IPS DF 6.9 (cell line): ENCODE measurements around the gene CCL20.

Source experiments
- DNase-seq: peaks from one replicate; pipeline ENCODE4 v3.0.0-alpha.2; 2013; ENCODE audit warnings: low read depth, low spot score
- H3K27ac ChIP-seq: one replicate; pipeline ENCODE4 v1.5.1; 2013; ENCODE audit warnings: low read length, control low read depth
- H3K27me3 ChIP-seq: 2 replicates; pipeline ENCODE4 v1.6.1; 2013; ENCODE audit warnings: mild to moderate bottlenecking, low read length; ENCODE audit not compliant: control insufficient read depth, insufficient read depth
- H3K36me3 ChIP-seq: 2 replicates; pipeline ENCODE4 v1.6.1; 2013; ENCODE audit warnings: low read length; ENCODE audit not compliant: control insufficient read depth, insufficient read depth
- H3K4me1 ChIP-seq: 2 replicates; pipeline ENCODE4 v1.6.1; 2013; ENCODE audit warnings: low read length; ENCODE audit not compliant: control insufficient read depth, insufficient read depth
- H3K4me3 ChIP-seq: 2 replicates; pipeline ENCODE4 v1.5.1; 2013; ENCODE audit warnings: mild to moderate bottlenecking, low read length
- H3K9me3 ChIP-seq: 2 replicates; pipeline ENCODE4 v1.6.1; 2013; ENCODE audit warnings: low read length, inconsistent platforms; ENCODE audit not compliant: control insufficient read depth, insufficient read depth
- WGBS: extraction: QIAGEN DNeasy Blood & Tissue Kit; methylation state at CpG from one replicate; pipeline ENCODE4 v1.1.7; 2013; ENCODE audit warnings: mixed read lengths, missing lambda C conversion rate; ENCODE audit not compliant: insufficient read length, insufficient coverage; 5-methylcytosine and 5-hydroxymethylcytosine counted together

Gene CCL20

GRCh38 chr2:227855440-227855839, 41.8 kb downstream of the CCL20 start:
- H3K27me3 ChIP-seq = no peaks in the 10 kb centered on the region
- no peak overlapping the region for H3K27ac ChIP-seq
- no peaks in the 10 kb centered on the region for H3K36me3 ChIP-seq
- H3K4me1 ChIP-seq = no peaks in the 10 kb centered on the region
- WGBS = no CpG with 5 or more reads among the region's 3 CpGs
- DNase-seq = no peak
- H3K9me3 ChIP-seq = no peaks in the 10 kb centered on the region
- no peak overlapping the region for H3K4me3 ChIP-seq

DNA sequence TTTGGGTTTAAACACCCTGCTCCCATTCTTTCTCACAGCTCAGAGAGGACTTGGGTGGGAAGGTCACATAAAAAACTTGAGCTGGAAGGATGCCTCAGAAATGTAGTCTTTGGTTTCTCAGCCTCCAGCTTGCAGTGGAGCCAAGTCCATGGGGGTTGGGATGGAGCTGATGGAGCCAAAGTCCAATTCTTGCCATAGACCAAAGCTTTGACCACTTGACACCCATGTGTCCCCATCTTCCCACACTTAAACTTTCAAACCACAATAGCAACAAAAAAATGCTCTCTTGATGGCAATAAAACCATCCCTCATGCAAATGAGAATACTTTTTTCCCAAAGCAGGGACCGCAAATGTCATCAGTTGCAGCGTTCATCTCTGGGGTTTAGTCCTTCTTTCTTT, 43.1 kb downstream of the CCL20 start:
- no CpG with 5 or more reads among the region's 2 CpGs for WGBS

GRCh38 chr2:227860221-227860641, 46.6 kb downstream of the CCL20 start:
- Histone ChIP-seq H3K27me3 (no peaks in the 10 kb centered on the region), H3K9me3 (no peaks in the 10 kb centered on the region), H3K27ac (no peak overlapping the region), H3K4me3 (no peak overlapping the region), H3K4me1 (peaks cover 3% of the 10 kb centered on the region; the same call in 1 of the 2 replicates), H3K36me3 (no peaks in the 10 kb centered on the region)
- no CpG with 5 or more reads among the region's 6 CpGs for WGBS
- no peak for DNase-seq

More for the DNA sequence above, 43.1 kb downstream of the CCL20 start:
- H3K27me3 ChIP-seq = no peaks in the 10 kb centered on the region
- no peaks in the 10 kb centered on the region for H3K4me1 ChIP-seq
- DNase-seq = no peak
- H3K9me3 ChIP-seq = no peaks in the 10 kb centered on the region
- H3K27ac ChIP-seq = no peak overlapping the region
- no peak overlapping the region for H3K4me3 ChIP-seq
- H3K36me3 ChIP-seq = no peaks in the 10 kb centered on the region

DNA sequence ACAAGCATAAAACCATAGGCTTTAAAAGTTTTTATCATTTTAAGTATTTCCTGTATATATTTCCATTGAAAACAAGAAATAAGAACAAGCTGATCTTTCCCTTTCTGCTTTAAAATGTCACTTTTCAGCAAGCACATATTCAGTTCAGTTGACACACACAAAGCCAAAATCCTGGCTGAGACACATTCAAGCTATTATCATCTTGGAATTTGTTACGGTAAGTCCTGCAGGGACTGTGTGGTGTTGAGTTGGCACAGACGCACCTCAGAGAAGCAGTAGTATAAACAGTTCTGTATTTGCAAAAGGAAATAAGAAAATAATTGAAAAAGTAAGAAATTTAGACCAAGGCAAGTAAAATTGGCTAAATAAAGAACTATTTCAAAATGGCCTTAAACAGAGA, 47.4 kb downstream of the CCL20 start:
- no peak overlapping the region for H3K27ac ChIP-seq
- H3K36me3 ChIP-seq = no peaks in the 10 kb centered on the region
- H3K27me3 ChIP-seq = no peaks in the 10 kb centered on the region
- H3K9me3 ChIP-seq = no peaks in the 10 kb centered on the region
- no peak for DNase-seq
- H3K4me1 ChIP-seq = peaks cover 3% of the 10 kb centered on the region; the same call in 1 of the 2 replicates
- H3K4me3 ChIP-seq = no peak overlapping the region
- WGBS = no CpG with 5 or more reads among the region's 2 CpGs

DNA sequence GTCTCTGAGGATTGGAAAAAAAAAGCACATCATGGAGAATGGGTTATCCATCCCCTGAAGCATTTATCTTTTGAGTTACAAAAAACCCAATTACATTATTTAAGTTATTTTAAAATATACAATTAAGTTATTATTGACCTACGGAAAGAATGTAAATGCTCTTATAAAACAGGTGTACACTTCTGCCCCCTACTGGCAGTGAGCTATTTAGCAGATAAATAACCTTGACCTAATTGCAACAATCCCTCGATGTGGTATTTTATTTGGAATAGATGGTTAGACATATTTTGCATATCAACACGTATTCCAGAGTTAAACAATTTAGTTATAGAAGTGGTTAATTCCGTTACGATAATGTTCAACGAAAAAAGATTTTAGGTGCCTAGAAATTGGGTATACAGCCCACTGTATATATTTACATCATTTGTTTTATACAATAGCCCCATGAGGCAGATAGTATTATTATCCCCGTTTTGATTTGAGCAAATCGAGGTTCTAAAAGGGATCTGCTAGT, 48.6 kb downstream of the CCL20 start:
- H3K9me3 ChIP-seq = no peaks in the 10 kb centered on the region
- no peak overlapping the region for H3K4me3 ChIP-seq
- H3K27ac ChIP-seq = no peak overlapping the region
- WGBS = no CpG with 5 or more reads among the region's 8 CpGs
- no peaks in the 10 kb centered on the region for H3K36me3 ChIP-seq
- H3K27me3 ChIP-seq = no peaks in the 10 kb centered on the region
- peaks cover 3% of the 10 kb centered on the region; the same call in 1 of the 2 replicates for H3K4me1 ChIP-seq
- DNase-seq = no peak

DNA sequence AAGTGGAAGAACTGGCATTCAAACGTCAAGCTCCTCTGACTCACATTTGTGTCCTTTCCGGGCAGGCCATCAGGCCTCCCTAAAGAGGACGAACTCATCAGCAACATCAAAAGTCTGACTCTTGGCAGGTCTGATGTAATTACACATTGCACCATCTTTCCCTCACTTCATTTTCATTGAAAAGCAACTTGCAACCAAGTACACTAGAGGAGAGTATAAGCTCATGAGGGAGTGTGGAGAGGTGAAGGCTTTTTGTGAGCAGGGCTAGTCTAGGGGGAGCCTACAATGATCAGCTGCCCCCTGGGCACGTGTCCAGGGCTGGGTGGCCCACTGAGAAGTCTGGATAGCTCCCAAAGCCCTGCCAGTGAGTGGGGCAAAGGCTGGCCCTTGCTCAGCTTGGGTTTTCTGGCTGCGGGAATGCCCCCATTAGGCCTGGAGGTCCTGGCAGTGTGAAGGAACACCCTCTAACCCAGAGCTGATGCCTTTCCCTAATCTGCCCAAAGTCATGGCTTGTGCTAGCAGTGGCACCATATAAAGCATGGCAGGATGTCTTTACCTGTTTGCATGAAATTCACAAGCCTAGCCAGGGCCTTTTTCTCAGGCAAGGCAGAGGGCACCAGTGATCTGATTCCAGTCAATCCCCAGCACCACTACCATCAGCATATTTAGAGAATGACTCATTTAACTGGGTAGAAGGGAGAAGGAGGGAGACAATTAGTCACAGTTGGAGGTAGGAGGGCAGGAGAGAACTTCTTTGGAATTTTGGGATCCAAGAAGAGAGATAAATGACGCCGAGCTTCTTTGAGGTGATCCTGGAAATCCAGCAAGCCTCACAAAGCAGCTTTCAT, 49.3 kb downstream of the CCL20 start:
- Histone ChIP-seq H3K27me3 (no peaks in the 10 kb centered on the region), H3K9me3 (no peaks in the 10 kb centered on the region), H3K4me3 (no peak overlapping the region), H3K36me3 (no peaks in the 10 kb centered on the region), H3K4me1 (peaks cover 3% of the 10 kb centered on the region; the same call in 1 of the 2 replicates), H3K27ac (no peak overlapping the region)
- WGBS = no CpG with 5 or more reads among the region's 7 CpGs
- no peak for DNase-seq

- H3K27me3 ChIP-seq = no peaks in the 10 kb centered on the region
- no peaks in the 10 kb centered on the region for H3K36me3 ChIP-seq
- no CpG with 5 or more reads among the region's 9 CpGs for WGBS
- no peak overlapping the region for H3K27ac ChIP-seq
- H3K4me3 ChIP-seq = no peak overlapping the region
- peaks cover 3% of the 10 kb centered on the region; the same call in 1 of the 2 replicates for H3K4me1 ChIP-seq
- H3K9me3 ChIP-seq = no peaks in the 10 kb centered on the region
- no peak for DNase-seq
Observed at GRCh38 chr2:227864161-227864756, 50.6 kb downstream of the CCL20 start.

DNA sequence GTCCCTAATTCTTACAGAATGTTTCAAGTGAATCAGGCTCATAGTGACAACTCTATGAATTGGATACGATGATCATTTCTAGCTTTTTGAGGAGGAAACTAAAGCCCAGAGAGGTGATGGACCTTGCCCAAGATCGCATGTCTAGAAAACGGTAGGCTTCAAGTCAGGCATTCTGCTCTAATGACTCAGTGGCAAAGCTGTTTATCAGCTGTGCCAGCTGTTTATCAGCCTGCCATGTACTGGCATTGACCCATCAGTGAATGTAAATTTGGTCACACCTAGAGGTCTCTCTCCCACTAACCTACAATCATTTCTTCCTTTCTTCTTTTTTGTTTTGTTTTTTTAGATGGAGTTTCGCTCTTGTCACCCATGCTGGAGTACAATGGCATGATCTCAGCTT, 51.6 kb downstream of the CCL20 start:
- no peak for DNase-seq
- H3K27me3 ChIP-seq = no peaks in the 10 kb centered on the region
- H3K4me1 ChIP-seq = peaks cover 3% of the 10 kb centered on the region; the same call in 1 of the 2 replicates
- WGBS = no CpG with 5 or more reads among the region's 4 CpGs
- no peak overlapping the region for H3K4me3 ChIP-seq
- H3K27ac ChIP-seq = no peak overlapping the region
- H3K9me3 ChIP-seq = no peaks in the 10 kb centered on the region
- H3K36me3 ChIP-seq = no peaks in the 10 kb centered on the region
